Measurements from ENCODE around the gene CCDC184.
"Not testable (repeated sequence)": the region's sequence is repeated elsewhere in the genome, so short reads cannot be mapped to it uniquely, and the experiment has no call there.

CCDC184 gene

DNA sequence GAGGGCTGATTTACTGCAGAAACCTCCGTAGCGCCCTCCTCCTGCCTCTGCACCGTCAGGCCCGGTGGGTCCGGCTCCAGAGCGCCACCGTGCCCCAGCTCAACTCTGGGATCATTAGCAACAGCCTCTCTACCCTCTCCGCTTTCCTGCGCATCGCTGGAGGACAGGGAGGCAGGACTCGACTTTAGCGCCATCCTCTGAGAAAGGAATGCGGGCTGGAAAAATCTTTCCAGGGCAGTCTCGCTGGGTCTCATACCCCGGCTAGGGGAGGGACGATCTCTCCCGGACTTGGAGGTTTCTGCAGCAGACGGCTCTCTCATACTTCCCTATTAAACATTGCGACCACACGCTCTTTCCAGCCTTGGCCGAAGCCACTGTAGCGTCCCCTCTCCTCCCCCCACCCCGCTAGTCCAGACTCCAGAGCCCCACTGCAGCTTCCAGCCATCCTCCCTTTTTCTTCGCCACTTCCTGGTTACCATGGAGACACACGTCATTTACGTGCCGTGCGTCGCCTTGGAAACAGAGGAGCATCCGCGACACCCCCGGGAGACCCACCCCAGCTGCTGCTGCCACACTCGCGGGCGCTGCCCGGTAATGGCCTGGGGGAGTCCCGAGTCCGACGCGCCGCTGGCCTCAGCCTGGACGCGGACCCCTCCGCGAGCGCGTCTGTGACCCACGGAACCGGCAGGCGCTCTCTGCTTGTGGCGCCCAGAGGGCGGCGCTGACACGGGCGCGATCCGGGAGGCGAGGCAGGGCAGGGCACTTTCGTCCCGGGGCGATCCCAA lies at the start of gene CCDC184:
Gene CCDC184, plus strand, starts transcription at position 554 of the 785 bp plus-strand sequence. CDS start 479 bp downstream, outside the sequence.
- peak; percentile 77 for DNase-seq

DNA sequence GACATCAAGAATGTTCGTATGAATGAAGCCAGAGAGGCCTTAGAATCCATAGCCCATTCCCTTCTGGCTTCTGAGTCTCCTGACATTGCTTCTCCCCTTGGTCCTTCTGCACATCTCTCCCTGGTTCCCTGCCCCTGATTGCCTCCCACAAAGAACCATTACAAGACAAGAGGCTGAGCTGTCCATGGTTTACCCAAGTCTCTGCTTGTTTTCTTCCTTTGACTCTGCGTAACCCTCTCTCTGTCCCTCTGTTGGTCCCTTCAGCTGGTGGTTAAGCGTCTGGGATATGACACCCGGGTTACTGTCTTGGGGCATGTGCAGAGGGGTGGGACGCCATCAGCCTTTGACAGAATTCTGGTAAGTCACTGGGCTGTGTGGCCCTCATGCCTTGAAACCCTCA lies 48.4 kb upstream of the CCDC184 start:
- DNase-seq = no peak

DNA sequence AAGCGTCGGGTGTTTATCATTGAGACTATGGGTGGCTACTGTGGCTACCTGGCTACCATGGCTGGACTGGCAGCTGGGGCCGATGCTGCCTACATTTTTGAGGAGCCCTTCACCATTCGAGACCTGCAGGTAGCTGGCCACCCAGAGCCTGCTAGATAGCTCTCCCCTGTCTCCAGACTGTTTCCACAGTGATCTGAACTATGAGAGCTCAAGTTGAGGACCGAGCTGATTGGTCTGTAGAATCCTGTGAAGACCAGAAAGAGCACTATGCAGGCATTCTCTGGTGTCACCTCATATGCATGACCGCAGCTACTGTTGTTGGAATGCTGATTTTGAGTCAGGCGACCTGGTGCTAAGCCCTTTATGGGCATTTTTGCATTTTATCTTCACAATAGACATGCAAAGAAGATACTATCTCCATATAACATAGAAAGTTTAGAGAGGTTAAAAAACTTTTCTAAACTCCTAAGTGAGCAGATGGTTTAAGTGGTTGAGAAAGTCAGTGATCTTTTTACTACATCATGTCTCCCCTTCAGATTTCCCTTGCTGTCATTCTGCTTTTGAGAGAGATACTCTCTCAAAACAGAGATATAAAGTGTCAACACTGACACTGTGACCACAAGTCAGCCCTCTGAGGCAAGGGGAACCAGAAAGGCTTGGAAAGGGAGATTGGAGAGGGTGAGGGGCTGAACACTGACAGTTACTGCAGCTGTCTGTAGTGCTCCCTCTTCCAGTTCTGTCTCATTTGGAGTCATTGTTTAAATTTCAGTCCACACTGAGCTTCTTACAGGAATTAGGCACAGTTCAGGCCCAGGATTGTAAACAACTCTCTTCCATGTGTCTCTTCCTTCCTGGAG lies 40.4 kb upstream of the CCDC184 start:
- peak; percentile 17 for DNase-seq

DNA sequence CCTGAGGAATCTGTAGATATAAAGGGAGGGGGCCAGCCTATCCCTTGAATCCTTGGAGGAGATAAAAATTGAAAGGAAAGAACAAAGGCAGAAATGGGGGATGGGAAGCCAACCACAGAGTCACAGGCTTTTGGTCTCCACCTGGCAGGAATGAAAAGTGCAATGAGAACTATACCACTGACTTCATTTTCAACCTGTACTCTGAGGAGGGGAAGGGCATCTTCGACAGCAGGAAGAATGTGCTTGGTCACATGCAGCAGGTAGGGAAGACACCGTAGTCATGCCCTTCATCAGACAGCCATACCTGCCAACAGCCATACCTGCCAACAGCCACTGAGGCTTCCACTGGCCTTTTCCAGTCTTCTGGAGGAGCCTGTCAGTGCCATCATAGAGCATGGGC lies 39.5 kb upstream of the CCDC184 start:
- DNase-seq = no peak

DNA sequence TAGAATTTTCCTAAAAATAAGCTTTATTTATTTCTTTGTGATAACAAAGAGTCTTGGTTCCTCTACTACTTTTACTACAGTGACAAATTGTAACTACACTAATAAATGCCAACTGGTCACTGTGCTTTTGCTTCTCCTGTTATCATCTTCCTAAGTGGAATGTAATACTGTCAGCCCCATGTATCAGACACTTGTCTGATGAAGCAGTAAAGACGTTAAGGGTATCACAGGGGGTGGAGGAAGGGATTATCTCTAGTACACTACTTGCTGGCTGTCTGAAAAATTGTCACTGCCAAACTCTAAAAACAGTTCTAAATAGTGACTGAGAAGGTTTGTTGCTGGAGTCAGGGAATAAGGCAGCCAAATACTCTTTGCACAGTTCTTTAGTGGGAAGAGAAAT lies 37.5 kb upstream of the CCDC184 start:
- peak; percentile 49 for DNase-seq

DNA sequence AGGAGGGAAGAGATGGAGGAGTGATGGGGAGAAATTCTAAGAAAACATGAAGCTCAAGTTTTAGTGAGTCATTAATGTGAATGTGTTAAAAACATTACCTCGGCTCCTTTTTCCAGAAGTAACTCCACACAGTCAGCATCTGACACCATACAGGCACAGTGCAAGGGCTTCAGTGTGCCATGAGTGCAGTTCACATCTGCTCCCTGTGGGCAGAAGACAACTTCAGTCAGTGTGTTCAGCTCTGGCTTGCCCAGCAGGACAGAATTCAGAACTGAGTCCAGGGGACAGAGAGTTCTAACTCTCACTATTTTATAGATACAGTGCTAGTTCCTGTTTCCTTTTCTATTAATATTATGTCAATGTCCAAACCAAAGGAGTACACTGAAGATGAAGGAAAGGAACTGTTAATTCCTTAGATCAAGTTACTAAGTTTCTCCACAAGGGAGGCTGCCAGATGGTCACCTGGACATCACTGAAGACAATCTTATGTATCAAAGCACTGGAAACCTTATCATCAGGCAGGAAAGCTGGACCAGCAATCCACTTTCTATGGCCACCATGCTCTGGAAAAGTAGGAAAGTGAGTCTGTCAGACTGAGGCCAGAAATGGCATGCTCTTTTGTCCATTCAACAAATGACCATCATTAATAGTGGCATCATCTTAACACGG lies 32.2 kb upstream of the CCDC184 start:
- no peak for DNase-seq

DNA sequence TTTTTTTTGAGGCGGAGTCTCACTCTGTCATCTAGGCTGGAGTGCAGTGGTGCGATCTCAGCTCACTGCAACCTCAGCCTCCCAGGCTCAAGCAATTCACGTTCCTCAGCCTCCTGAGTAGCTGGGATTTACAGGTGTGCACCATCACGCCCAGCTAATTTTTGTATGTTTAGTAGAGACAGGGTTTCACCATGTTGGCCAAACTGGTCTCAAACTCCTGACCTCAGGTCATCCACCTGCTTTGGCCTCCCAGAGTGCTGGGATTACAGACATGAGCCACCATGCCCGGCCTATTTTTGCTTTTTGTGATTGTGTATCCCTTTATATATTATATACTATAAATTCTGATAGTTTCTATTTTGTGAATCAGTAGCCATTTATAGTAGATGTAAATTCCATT lies 27.7 kb upstream of the CCDC184 start:
- not testable (repeated sequence) for DNase-seq

DNA sequence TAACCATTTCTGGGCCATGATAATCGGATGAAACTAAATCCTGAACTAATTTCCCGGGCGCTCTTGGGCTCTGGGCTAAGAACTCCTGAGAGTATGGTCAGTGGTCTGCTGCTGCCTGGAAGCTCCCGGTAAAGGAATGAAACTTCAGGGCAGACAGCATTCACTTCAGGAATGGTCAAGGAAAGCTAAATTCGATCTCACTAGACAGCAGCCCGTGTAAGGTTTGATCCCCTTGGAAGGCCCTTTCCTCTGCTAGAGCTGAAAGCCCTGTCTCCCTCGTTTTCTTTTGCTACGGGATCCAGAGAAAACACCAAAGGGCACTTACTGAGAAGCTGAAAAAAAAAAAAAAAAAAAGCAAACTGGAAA lies 26.8 kb upstream of the CCDC184 start:
- DNase-seq = no peak

DNA sequence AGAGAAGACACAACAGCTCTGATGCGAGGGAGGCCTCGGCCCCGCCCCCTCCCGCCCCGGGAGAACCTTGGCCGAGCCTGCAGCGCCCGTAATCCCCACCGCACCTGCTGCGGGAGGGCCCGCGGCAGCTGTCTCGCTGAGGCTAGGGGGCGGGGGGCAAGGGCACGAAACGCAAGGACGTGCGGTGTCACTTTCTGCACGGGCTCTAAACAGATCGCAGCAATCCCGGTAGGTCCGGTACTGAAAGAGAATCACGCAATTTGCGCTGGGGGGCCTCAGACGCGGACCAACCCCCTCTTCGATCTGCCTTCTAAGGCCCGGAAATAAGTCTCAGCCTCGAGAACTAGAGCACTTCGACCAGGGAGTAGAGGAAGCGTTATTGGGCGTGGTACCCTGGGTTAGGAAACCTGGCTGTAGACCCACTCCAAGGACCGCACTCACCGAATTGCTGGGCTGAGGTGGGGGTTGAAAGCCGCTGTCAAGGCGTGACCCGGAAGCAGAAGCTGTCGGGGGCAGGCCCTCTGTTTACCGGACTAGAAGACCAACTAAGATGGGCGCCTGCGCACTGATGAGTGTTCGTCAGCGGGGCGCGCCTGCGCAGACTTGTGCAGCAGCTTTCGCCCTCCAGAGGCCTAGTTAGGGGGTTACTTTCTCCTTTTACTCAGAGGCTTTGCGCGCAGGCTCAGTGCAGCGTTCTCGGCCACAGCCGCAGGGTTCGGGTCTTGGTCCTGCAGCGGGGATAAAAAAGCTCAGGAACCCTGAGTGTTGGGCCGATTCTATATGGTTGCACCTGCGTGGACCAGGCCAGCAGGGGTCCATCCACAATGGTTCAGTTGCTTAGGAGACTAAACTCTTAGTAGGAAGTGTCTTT lies 26.2 kb upstream of the CCDC184 start, which contains the start of gene ASB8:
Gene ASB8, minus strand, starts transcription at position 498 of the 871 bp plus-strand sequence. CDS start 4,019 bp downstream, outside the sequence.
- peak; percentile 100 for DNase-seq

DNA sequence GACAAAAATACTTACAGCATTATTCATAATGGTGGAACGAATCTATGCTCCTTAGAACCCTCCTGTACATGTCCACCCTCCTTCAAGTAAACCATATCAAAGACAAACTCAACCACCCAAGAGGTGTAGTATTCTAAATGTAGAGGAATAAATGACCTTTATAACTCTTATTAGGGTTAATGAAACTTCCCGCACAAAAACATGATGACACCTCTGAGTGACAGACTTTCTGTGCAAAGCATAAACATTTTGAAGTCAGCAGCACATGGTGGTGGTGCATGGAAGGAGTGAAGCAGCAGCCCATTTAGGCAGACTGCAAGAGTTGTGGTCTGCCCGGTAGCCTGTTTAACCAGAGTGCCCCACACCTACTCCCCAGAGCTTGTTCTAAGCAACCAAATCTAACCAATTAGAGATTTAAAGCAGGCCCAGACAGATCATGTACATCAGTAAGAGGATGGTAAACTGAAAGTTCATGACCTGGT lies 25.5 kb upstream of the CCDC184 start:
- DNase-seq = peak; percentile 30

DNA sequence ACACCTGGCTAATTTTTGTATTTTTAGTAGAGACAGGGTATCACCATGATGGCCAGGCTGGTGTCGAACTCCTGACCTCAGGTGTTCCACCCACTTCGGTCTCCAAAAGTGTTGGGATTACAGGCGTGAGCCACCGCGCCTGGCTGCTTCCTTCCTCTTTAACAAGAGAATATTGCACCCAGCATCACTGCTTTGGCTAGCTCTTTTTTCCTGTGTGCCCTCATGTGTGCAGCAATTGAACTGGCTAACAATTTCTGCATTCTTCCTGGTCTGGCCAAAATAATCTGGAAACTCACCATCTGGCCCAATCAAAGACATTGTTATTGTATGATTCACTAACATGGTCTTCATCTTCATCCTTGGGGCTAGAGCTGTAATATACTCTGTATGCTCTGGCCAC lies 23.4 kb upstream of the CCDC184 start:
- peak; percentile 21 for DNase-seq

DNA sequence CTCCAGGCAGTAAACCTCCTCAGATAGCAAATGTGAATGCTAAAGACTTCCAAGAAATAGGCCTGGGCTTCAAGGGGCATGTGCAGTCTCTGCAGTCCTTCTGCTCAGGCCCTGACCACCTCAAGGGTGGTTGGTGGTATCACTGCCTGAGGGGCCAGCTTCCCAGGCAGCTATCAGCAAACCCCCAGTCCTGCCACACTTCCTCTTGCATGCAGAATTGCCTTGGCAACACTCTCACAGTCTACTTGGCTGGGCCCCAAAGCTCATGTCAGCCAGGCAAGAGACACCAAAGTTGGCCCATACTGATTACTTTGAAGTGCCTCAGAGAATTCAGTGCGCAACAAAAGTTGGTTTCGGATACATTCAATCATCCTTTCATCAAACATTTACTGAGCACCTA lies 22.6 kb upstream of the CCDC184 start:
- DNase-seq = peak; percentile 97

DNA sequence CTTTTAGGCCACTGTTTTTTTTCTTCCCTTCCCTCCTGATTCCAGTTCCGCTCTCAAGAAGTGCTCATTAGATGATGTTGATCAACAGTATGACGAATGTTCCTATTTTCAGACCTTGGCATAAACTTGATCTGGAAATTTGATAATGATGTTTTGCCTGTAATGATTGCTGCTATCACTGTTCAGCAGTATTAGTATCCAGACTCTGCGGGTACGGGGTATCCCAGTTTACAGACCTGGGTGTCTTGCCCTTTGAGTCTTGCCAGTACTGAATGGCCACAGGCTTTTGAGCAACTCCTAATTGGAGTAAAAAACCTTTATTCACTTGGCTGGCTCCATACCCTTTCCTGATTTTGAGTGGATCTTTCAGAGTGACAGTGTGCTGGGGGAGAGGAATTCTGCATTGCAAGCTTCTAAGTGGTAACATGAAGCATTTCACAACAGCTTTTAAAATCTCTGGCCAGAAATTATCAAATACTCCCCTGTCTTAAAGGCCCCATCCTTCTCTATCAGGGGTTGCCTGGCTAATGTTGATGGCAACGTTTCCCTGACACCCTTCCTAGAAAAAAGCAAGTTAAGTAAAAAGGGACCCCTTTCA lies 20.2 kb upstream of the CCDC184 start:
- no peak for DNase-seq

DNA sequence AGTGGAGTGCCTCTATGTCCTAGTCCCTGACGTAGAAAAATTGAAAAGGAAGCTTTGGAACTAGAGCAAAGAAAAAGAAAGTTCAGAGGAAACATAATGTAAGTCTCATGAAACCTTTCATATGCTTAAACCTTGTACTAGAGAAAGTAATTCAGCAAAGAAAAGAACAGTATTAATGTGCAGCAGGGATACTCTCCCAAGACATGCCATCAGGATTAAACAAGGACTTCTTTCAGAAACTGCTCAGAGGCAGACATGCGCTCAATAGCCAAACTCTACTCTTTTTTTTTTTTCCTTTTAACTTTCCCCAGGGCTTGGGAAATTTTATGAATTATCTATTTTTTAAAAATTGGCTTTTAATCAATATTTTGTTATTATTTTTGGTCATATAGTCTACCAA lies 19.0 kb upstream of the CCDC184 start:
- DNase-seq = no peak

DNA sequence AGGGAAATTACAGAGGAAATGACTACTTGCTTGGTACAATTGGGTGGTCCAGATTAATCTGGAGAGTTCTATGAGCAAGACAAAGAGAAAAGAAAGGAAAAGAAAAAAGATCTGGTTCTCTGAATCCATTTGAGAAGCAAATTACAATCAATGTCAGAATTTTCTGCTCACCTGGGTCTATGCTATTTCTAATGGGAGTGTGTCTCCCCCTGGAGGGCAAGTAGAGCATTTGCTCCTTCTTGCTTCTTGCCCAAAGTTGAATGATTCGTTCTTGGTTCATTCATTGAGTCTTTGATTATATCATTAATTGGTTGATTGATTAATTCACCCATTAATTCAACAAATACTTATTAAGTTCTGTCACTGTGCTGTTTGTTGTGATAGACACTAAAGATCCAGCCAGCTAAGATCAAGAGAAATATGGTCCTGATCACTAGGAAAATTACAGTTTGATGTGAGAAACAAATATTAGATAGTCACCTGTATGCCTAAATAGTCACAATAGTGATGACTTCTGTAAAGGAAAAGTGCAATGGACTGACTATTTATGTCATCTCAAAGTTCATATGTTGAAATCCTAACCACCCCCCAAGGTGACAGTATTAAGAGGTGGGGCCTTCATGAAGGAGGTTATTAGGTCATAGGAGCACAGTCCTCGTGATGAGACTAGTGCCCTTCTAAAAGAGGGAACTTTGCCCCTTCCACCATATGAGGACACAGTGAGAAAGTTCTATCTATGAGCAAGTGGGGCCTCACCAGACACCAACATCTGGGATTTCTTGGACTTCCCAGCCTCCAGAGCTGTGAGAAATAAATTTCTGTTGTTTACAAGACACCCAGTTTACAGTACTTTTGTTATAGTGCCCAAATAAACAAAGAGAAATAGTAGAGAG lies 18.1 kb upstream of the CCDC184 start:
- DNase-seq = peak; percentile 87

DNA sequence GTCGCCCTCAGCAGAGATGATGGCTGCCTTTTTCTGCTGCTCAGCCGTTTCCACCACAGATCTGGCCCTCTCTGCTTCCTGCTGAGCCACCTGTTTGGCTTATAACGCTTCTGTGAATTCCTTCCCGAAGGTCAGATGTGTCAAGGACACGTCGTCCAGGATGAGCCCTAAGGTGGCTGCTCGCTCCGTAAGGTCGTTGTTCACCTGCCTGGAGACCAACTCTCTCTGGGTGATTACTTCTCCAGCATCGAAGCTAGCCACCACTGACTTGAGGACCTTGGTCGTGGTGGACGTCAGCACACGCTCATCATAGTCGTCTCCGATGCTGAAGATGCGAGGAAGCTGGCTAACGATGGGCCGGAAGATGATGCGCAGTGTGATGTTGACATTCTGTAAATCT lies 14.4 kb upstream of the CCDC184 start:
- no peak for DNase-seq

DNA sequence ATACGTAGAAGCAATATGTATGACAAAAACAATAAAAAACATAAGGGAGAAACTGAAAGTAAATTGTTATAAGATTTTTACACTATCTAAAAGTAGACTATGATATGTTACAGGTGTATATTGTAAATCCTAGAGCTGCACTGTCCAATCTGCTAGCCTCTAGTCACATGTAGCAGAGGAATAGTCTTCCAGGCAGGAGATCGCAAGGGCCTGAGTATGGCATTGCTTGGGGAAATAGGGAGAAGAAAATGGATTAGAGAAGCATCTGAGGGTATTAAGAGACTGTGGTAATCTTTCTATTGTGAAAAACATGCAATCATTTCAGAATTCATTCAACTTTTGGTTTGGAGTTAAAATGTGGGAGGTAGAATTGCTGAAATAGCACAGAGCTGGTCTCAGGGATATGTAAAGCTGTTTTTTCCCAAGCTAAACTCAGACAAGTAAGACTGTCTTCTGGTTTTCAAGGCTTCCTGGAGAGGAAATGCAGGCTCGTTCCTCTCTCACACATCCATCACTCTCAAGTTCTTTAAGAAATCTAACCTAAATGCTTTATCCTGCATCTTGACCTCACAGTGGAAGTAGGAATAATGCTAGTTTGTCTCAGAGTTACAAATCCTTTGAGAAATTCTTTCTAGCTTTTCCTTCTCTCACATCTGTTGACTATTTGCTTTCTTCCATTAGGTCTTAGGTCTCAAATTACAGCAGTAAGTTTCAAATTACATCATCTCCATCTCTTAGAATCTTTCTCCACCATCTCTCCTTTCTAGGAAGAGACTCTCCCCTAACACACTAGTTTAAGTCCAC lies 7.6 kb upstream of the CCDC184 start:
- DNase-seq = no peak

DNA sequence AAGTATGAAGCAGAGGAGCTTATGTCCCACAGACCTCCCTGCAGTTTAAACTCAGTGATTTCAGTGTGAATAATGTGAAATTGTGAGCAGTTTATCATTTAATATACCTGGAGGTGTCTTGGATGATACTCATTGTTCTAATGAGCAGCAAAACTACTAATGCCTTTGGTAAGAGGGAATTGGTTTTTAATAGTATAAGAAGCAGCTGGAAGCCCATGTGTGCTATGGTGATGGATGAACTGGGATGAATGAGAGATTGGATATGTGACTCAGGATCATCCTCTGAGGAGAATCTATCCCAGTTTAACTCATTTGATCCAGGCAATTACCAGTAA lies 7.1 kb upstream of the CCDC184 start:
- no peak for DNase-seq

DNA sequence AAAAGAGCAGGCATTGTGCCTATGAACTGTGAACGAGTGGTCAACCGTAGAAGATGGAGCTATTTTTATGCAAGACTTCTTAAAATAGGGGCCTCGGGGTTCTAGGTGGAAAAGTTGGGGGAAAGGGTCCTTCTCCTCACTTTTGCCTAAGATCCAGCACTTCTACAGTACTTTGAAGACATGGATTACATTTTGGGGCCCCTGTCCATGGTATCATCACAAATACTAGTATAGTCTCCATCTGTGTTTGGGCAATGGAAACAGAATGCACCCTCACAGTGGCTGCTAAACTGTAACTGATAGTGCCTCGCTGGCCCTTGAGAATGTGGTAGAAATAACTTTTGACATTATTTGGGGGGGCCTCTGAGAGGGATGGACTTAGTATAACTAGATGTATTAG lies 5.5 kb upstream of the CCDC184 start:
- no peak for DNase-seq

DNA sequence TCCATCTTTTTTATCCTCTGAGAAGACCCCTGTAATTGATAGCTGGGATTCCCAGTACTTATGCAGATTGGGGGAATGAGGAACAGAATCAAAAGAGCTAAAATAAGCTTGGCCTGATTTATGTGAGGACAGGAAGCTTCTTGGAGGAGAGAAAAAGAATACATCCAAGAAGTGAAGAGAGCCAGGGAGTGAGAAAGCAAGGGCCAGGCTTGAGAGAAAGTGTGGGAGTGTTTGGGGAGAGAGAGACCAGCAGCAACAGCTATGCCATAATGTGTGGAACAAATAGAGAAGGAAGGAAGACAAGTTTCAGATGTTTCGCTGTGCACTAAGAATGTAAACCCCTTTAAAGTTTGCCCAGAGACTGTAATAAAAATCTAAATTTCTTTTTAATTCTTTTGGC lies 4.0 kb upstream of the CCDC184 start:
- DNase-seq = no peak

Measured in hematopoietic multipotent progenitor cell treated with erythropoietin and hydrocortisone succinate and interleukin-3 and kit ligand, for 6 days (in vitro differentiated cells).